SH-SY5Y (cell line): Measurements from ENCODE around the gene IGFN1.

Experiments
- GATA2 ChIP-seq: IDR thresholded peaks from 2 replicates; pipeline ENCODE4 v1.6.1; 2011; ENCODE audit warnings: mild to moderate bottlenecking, low read depth, low read length
- GATA3 ChIP-seq: IDR thresholded peaks from 2 replicates; pipeline ENCODE4 v1.6.1; 2011; ENCODE audit warnings: low read depth, mild to moderate bottlenecking, low read length, moderate library complexity

GRCh38 chr1:201155354-201155753 lies 35.3 kb upstream of the IGFN1 start:
- TF ChIP-seq GATA2 (no peak), GATA3 (no peak)
